Measurements from ENCODE around the gene GPR142.

The GPR142 gene

DNA sequence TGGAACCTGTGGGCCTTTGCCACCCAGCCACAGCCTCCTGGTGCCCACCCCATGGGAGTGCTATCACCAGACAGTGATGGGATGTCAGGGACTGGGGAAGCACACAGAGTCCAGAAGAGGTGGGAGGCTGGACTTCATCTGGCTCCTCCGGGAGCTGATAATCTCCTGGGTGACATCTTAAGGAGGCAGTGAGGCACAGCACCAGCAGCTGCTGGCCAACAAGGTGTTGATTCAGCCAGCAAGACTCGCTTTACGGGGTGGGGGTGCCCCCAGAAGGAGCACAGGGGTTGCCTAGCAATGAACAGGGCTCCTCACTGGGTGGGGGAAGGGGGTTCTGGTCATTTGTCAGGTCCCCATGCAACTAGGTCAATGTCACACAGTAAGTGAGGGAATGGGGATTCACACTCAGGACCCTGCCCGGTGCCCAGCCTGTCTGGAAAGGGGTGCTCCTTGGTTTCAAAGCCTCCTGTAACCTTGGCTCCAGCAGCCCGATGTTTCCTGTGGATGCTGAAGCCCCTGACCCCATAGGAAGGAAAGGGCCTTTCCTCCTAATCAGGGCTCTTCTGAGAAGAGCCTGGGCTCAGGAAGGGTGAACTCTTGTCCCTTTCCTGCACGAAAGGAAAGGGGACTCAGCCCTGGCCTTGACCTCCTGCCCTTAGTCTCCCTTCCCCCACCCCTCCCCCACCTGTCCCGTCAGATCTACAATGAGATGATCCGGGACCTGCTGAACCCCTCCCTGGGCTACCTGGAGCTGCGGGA lies 23.6 kb upstream of the GPR142 start:
- DNase-seq (ENCODE audit: low spot score) (no peak), FAIRE-seq (no peak)

GRCh38 chr17:74344658-74345057 lies 22.6 kb upstream of the GPR142 start:
- FAIRE-seq (no peak), DNase-seq (ENCODE audit: low spot score) (no peak)

- DNase-seq (ENCODE audit: low spot score) (no peak), FAIRE-seq (no peak)
Measured at GRCh38 chr17:74345433-74346241, 21.7 kb upstream of the GPR142 start.

DNA sequence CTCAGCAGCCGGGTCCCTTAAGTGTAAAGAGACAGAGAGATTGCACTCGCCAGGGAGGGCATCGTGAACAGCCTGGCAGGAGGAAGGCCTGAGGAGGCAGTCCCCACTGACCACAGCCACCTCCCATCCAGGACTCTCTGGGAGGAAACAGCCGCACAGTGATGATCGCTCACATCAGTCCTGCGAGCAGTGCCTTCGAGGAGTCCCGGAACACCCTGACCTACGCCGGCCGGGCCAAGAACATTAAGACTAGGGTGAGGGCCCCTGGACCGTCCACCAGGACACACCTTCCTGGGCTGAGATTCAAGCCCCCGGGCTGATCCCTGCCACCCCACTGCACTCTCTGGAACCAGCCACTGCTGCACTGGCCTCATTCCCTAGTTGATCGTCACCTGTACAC lies 19.7 kb upstream of the GPR142 start:
- no peak for DNase-seq (ENCODE audit: low spot score)

GRCh38 chr17:74349120-74349519 lies 18.2 kb upstream of the GPR142 start:
- FAIRE-seq: no peak

More for the DNA sequence above, 19.7 kb upstream of the GPR142 start:
- no peak for FAIRE-seq

DNA sequence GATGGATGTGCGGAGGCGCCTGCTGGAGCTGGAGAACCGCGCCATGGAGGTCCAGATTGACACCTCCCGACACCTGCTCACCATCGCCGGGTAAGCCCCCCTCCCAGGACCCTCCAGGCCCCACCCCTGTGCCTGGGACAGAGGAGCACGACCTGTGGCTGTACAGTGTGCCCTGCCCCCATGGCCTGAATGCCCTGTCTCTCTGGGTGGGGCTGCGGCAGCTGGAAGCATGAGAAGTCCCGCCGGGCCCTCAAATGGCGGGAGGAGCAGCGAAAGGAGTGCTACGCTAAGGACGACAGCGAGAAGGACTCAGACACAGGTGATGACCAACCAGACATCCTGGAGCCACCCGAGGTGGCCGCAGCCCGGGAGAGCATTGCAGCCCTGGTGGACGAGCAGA lies 16.8 kb upstream of the GPR142 start:
- FAIRE-seq (no peak), DNase-seq (ENCODE audit: low spot score) (no peak)

More at GRCh38 chr17:74349120-74349519, 18.2 kb upstream of the GPR142 start:
- no peak for DNase-seq (ENCODE audit: low spot score)

DNA sequence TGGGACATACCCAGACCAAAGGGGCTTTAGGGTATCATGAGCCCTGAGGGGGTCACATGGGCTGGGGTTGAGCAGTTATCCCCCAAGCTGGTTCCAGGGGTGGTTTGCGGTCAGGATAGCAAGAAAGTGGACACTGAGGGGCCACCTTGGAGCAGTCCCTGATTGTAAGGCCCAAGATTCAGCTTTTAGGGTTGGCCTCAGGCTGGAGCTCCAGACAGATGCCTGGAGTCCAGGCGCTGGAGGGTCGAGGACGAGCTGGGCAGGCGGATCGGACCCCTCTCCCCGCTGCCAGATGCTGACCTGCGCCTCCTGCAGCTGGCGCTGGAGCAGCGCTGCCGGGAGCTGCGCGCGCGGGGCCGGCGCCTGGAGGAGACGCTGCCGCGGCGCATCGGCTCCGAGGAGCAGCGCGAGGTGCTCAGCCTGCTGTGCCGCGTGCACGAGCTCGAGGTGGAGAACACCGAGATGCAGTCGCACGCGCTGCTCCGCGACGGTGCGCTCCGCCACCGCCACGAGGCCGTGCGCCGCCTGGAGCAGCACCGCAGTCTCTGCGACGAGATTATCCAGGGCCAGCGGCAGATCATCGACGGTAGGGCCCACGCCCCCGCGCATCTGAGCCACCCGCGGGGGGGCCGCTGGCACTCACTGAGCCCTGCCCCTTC lies 15.6 kb upstream of the GPR142 start:
- no peak for DNase-seq (ENCODE audit: low spot score)
- no peak for FAIRE-seq

DNA sequence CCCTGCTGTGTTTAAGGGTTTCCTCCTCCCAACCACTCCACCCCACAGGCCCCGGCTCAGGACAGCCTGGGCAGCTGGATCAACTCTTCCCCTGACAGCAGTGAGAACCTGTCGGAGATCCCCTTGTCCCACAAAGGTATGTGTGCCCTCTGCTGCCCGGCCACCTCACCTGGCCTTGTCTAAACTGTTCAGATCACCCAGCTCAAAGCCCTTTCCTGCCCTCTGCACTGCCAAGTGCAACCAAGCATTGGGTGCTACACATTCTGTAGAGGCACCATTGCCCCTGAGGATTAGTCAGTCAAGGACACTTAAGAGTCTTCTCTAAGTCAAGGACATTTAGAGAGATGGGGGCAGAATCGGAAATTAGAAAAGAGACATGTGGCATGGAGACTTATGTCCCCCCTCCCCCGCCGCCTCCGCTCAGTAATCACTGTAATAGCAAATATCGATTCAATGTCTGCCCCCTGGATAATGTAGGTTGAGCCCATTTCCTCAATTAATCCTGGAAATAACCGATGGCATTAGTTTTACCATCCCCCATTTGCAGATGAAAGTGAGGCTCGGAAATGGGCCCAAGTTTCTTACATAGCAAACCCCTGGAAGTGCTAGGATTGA lies 13.8 kb upstream of the GPR142 start:
- no peak for DNase-seq (ENCODE audit: low spot score)
- no peak for FAIRE-seq

DNA sequence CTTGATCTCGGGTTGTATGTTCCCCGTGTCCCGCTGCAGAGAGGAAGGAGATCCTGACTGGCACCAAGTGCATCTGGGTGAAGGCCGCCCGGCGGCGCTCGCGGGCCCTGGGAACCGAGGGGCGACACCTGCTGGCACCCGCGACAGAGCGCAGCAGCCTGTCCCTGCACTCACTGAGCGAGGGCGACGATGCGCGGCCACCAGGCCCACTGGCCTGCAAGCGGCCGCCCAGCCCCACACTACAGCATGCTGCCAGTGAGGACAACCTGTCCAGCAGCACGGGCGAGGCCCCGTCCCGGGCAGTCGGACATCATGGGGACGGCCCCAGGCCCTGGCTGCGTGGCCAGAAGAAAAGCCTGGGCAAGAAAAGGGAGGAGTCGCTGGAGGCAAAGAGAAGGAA lies 13.2 kb upstream of the GPR142 start:
- FAIRE-seq (no peak), DNase-seq (ENCODE audit: low spot score) (no peak)

- FAIRE-seq: no peak
- no peak for DNase-seq (ENCODE audit: low spot score)
Measured at GRCh38 chr17:74354561-74354960, 12.7 kb upstream of the GPR142 start.

GRCh38 chr17:74355065-74355464 lies 12.2 kb upstream of the GPR142 start:
- no peak for DNase-seq (ENCODE audit: low spot score)
- no peak for FAIRE-seq

- FAIRE-seq: no peak
- no peak for DNase-seq (ENCODE audit: low spot score)
Measured at GRCh38 chr17:74356646-74357465, 10.4 kb upstream of the GPR142 start.

DNA sequence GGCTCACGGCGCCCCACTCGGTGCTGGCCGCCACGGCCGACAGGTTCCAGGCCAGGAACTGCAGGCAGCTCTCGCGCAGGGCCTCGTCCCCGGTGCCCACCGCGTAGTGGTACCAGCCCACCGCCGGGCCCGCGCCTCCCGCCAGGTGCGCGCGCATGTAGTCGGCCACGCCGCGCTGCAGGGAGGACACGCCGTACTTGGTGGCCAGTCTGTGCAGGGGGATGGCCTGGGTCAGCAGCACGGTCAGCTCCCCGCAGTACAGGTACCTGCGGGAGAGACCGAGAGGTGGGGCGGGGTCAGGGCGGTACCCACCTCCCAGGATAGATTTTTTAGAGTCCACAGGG lies 9.9 kb upstream of the GPR142 start:
- no peak for FAIRE-seq
- DNase-seq (ENCODE audit: low spot score): no peak

DNA sequence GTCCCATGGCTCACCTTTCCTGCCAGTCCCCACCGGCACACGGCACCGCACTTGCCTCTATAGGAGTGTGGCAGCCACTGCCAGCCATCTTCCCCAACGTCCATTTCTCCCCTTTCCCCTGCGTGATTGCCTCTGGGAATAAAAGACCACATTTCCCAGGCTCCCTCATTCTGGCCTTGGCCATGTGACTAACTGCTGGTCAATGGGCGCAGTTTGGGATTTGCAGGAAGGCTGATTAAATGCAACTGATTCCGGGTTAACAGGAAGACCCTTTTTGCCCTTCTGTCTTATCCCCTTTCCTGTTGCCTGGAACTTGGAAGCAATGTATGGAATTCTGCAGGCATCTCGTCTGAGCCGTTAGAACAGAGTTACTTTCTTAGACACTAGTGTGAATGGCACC lies 8.6 kb upstream of the GPR142 start:
- no peak for DNase-seq (ENCODE audit: low spot score)
- FAIRE-seq: no peak

DNA sequence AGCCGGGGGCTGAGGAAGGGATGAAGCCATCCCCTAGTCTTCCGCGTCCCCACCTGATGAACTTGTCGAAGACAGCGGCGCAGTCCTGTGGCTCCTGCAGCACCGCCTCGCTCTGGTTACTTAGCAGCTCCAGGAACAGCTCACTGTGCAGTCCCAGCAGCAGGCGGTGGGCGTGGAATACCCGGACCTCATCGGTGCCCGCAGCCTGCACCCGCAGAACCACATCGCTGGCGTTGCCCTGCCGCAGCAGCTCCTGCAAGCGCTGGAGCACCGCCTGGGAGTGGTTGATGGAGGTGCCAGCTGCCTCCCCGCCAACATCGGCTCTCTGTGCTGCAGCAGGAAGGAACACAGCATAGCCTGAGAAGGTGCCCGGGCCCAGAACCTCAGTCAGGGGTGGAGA lies 7.4 kb upstream of the GPR142 start:
- no peak for DNase-seq (ENCODE audit: low spot score)

GRCh38 chr17:74360899-74361229 lies 6.4 kb upstream of the GPR142 start:
- FAIRE-seq: no peak
- no peak for DNase-seq (ENCODE audit: low spot score)

More for the DNA sequence above, 7.4 kb upstream of the GPR142 start:
- no peak for FAIRE-seq

- FAIRE-seq (no peak), DNase-seq (ENCODE audit: low spot score) (no peak)
Measured at GRCh38 chr17:74361230-74362068, 5.9 kb upstream of the GPR142 start, which contains the start of gene BTBD17. Gene BTBD17 (minus strand): TSS chr17:74361868. CDS start chr17:74361819, 49 bp downstream.

DNA sequence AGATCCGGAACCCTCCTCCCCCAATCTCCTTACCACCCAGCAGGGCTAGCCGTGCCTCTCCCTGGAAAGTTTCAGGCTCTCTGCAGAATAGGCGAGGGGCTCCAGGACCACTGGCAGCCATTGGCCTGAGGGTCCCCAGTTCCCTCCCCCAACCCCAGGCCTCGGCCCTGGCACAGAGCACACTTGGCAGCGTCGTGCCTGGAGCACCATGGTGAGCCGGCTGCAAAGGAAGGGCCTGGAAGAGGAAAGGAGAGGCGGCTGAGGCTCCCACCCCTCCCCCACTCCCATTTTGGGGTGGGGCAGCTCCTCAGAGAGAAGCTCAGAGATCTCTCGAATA lies 5.3 kb upstream of the GPR142 start:
- DNase-seq (ENCODE audit: low spot score) (no peak), FAIRE-seq (no peak)

DNA sequence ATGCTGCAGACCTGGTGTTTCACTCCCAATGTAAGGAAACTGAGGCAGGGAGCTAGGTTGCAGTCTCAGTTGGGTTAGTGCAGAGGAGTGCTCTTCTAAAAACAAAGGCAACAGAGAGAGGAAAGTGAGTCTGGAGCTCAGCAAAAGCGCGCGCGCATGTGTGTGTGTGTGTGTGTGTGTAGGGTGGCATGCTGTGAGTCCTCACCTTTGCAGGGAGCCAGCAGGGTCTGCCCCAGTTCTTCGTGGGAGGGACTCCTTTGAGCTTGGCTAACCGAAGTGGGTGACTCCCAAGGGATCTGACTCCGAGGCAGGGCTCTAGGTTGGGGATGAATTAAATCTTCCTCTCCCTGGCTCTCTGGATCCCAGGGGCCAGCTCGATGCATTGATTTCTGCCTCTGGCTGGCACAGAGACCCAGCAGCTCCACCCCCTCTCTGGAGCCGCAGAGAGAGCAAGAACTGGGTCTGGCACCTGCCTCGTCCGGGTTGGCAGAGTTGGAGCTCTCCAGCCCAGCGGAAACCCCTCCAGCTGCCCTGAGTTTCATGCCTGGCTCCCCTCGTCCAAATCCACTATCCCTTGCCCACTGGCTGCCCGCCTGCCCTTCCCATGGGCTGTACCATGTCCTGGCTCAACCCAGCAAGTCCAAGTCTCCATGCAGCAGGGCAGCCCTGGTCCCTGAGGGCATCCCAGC lies 4.4 kb upstream of the GPR142 start:
- no peak for DNase-seq (ENCODE audit: low spot score)

More for the DNA sequence above, 4.4 kb upstream of the GPR142 start:
- no peak for FAIRE-seq

All from RCC 7860 (cell line).